A673 (cell line): ENCODE data around the gene EIF4E2. TPM values are rescaled to one million over a fixed set of nuclear protein-coding genes. Genes with fewer than 3 reads are reported as not detected.

ENCODE experiments used
- BruUV-seq: library from RNA; stranded (reverse); fragments of 400-500 nt; replicated peaks from 2 replicates; lab custom pipeline; 2021; lab: Mats Ljungman, UMichigan
- CTCF ChIA-PET: fragments of 300-600 bp; sonication (Branson Sonifier 250); formaldehyde crosslinking; loops from one replicate; lab custom pipeline; 2022; ENCODE audit warnings: antibody characterized with exemption; lab: Charles Lee
- POLR2A ChIA-PET: fragments of 300-600 bp; sonication (Branson Sonifier 250); formaldehyde crosslinking; loops from one replicate; lab custom pipeline; 2022; ENCODE audit warnings: antibody characterized with exemption; ENCODE audit not compliant: low non-redundant PET; lab: Charles Lee
- DNase-seq: peaks from one replicate; pipeline ENCODE4 v3.0.0-alpha.2; 2015; ENCODE audit warnings: low spot score
- H3K27ac ChIP-seq: fragments of 200-600 bp; sonication (generic); 2 replicates; pipeline ENCODE4 v1.5.1; 2016; ENCODE audit warnings: mixed run types, low read depth, mild to moderate bottlenecking, mixed read lengths, antibody characterized with exemption, low read length; ENCODE audit not compliant: poor library complexity, severe bottlenecking
- H3K27me3 ChIP-seq: fragments of 200-600 bp; sonication (generic); replicated peaks from 2 replicates; pipeline ENCODE4 v1.6.1; 2017; ENCODE audit warnings: mixed run types, low read depth, mild to moderate bottlenecking, mixed read lengths, antibody characterized with exemption, low read length; ENCODE audit not compliant: insufficient read depth, poor library complexity
- H3K36me3 ChIP-seq: fragments of 200-600 bp; sonication (generic); 2 replicates; pipeline ENCODE4 v1.6.1; 2016; ENCODE audit warnings: mixed run types, mild to moderate bottlenecking, mixed read lengths, antibody characterized with exemption, low read length; ENCODE audit not compliant: insufficient read depth, poor library complexity, severe bottlenecking
- H3K4me1 ChIP-seq: fragments of 200-600 bp; sonication (generic); 2 replicates; pipeline ENCODE4 v1.6.1; 2017; ENCODE audit warnings: mixed run types, mild to moderate bottlenecking, mixed read lengths, antibody characterized with exemption, low read length; ENCODE audit not compliant: insufficient read depth, poor library complexity, severe bottlenecking
- H3K4me3 ChIP-seq: fragments of 200-600 bp; sonication (generic); 2 replicates; pipeline ENCODE4 v1.5.1; 2016; ENCODE audit warnings: low read depth, mixed run types, mild to moderate bottlenecking, mixed read lengths, low read length; ENCODE audit not compliant: poor library complexity, severe bottlenecking
- H3K9me3 ChIP-seq: fragments of 200-600 bp; sonication (generic); 2 replicates; pipeline ENCODE4 v1.6.1; 2016; ENCODE audit warnings: mixed run types, low read depth, mild to moderate bottlenecking, mixed read lengths, antibody characterized with exemption, low read length; ENCODE audit not compliant: poor library complexity, severe bottlenecking
- EZH2 ChIP-seq: fragments of 200-600 bp; sonication (generic); IDR thresholded peaks from 2 replicates; pipeline ENCODE4 v1.6.1; 2017; ENCODE audit warnings: borderline replicate concordance, low read depth, mild to moderate bottlenecking, mixed read lengths, antibody characterized with exemption, low read length; ENCODE audit not compliant: poor library complexity, severe bottlenecking
- intact Hi-C: fragments of 100-400 bp; cut with micrococcal nuclease; formaldehyde crosslinking; loops from one replicate; pipeline ENCODE4 v1.10.0; 2022; ENCODE audit not compliant: unreplicated experiment
- total RNA-seq: library from RNA; stranded (reverse); gene quantifications from 2 replicates; pipeline ENCODE4 v1.2.3, GENCODE V29; 2021
- TF ChIP-seq, protein P1 (sequence below): fragments of 300-800, 200-600 bp; sonication (generic); conservative IDR thresholded peaks from 2 replicates; pipeline ENCODE4 v1.5.1; 2017; ENCODE audit warnings: low read depth, mild to moderate bottlenecking, antibody characterized with exemption, low read length, moderate library complexity, mixed read lengths

The EIF4E2 gene
- total RNA-seq, 1 experiment from 2014 or later = 60.8 TPM

DNA sequence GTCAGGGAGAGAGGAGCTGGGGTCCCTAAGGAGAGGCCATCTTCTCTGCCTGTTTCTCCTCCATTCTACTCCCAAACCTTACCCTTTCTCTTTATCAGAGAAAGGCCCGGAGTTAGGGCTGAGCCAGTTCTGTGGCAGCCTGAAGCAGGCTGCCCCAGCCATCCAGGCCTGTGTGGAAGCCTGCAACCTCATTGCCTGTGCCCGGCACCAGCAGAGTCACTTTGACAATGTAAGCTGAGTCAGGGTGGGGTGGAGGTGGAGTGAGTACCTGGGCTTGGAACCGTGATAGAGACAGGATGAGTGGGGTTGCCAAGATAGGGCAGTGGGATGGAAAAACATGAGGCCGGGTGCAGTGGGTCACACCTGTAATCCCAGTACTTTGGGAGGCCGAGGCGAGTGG is 5.8 kb upstream of the EIF4E2 start:
- ChIA-PET CTCF (no interaction called here), POLR2A (no interaction called here)
- intact Hi-C loops = no loop called here
- H3K4me3 ChIP-seq = no peak overlapping the region
- peaks cover 13% of the 10 kb centered on the region for H3K36me3 ChIP-seq
- H3K27me3 ChIP-seq = no peaks in the 10 kb centered on the region
- no peaks in the 10 kb centered on the region for H3K9me3 ChIP-seq
- TF ChIP-seq, protein P1, sequence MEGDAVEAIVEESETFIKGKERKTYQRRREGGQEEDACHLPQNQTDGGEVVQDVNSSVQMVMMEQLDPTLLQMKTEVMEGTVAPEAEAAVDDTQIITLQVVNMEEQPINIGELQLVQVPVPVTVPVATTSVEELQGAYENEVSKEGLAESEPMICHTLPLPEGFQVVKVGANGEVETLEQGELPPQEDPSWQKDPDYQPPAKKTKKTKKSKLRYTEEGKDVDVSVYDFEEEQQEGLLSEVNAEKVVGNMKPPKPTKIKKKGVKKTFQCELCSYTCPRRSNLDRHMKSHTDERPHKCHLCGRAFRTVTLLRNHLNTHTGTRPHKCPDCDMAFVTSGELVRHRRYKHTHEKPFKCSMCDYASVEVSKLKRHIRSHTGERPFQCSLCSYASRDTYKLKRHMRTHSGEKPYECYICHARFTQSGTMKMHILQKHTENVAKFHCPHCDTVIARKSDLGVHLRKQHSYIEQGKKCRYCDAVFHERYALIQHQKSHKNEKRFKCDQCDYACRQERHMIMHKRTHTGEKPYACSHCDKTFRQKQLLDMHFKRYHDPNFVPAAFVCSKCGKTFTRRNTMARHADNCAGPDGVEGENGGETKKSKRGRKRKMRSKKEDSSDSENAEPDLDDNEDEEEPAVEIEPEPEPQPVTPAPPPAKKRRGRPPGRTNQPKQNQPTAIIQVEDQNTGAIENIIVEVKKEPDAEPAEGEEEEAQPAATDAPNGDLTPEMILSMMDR = no peak
- TF ChIP-seq EZH2 = no peak
- no peak overlapping the region for H3K27ac ChIP-seq
- H3K4me1 ChIP-seq = no peaks in the 10 kb centered on the region
- DNase-seq = no peak
- no TSS peak for BruUV-seq

DNA sequence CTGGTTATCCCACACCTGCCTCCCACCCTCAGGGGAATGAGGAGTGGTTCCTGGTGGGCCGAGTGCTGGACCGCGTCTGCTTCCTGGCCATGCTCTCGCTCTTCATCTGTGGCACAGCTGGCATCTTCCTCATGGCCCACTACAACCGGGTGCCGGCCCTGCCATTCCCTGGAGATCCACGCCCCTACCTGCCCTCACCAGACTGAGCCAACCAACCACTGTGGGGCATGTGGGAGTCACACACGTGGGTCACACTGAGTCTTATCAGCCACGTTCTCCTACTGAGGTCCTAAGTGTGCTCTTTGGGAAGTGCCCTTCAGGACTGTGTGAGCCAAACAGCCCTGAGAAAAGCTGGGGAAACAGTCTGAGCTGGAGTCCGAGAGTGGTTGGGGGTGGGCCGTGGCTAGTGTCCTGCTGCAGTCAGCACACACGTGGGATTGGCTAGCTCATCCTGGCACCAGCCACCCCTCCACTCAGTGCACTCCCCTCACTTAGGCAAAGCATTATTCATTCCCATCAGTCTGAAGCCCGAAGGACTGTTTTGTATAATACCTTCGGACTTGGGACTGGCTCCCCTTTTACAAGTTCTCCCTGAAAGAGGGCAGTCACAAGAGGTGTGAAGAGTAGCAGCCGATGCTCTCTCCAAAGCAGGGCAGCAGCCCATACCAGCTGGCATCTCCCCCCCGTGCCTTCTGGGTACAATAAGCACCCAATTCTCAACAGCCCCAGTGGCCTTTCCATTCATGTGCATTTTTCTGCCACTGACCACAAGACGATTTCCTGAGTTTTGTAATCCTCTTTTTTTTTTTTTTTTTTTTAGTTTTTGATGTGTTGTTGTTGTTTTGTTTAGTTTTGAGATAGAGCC is 4.7 kb upstream of the EIF4E2 start:
- H3K4me1 ChIP-seq = no peaks in the 10 kb centered on the region
- ChIA-PET POLR2A (no interaction called here), CTCF (no interaction called here)
- no peak for DNase-seq
- H3K27me3 ChIP-seq = no peaks in the 10 kb centered on the region
- intact Hi-C loops = no loop called here
- TF ChIP-seq, protein P1 = no peak
- no peak for TF ChIP-seq EZH2
- BruUV-seq = no TSS peak
- H3K4me3 ChIP-seq = no peak overlapping the region
- H3K9me3 ChIP-seq = no peaks in the 10 kb centered on the region
- H3K27ac ChIP-seq = no peak overlapping the region
- H3K36me3 ChIP-seq = peaks cover 13% of the 10 kb centered on the region

DNA sequence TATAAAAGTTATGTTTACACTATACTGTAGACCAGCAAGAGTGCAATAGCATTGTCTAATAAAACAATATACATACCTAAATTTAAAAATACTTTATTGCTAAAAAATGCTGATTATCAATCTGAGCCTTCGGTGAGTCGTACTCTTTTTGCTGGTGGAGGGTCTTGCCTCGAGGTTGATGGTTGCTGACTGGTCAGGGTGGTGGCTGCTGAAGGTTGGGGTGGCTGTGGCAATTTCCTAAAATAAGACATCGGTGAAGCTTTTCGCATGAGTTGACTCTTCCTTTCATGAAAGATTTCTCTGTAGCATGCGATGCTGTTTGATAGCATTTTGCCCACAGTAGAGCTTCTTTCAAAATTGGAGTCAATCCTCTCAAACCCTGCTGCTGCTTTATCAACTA is 2.5 kb upstream of the EIF4E2 start:
- POLR2A ChIA-PET = no interaction called here
- Histone ChIP-seq H3K36me3 (peaks cover 21% of the 10 kb centered on the region), H3K9me3 (no peaks in the 10 kb centered on the region), H3K27me3 (no peaks in the 10 kb centered on the region), H3K27ac (no peak overlapping the region), H3K4me3 (no peak overlapping the region), H3K4me1 (peaks cover 8% of the 10 kb centered on the region)
- DNase-seq = no peak
- CTCF ChIA-PET = no interaction called here
- TF ChIP-seq, protein P1 = no peak
- no peak for TF ChIP-seq EZH2
- intact Hi-C loops = no loop called here
- BruUV-seq = no TSS peak
